Measurements from ENCODE around the gene MARVELD1.

MARVELD1 gene

GRCh38 chr10:97755718-97756117 lies 42.2 kb downstream of the MARVELD1 start:
- DNase-seq (ENCODE audit: low spot score): no peak

GRCh38 chr10:97757471-97757870 lies 43.9 kb downstream of the MARVELD1 start:
- DNase-seq (ENCODE audit: low spot score): no peak

DNA sequence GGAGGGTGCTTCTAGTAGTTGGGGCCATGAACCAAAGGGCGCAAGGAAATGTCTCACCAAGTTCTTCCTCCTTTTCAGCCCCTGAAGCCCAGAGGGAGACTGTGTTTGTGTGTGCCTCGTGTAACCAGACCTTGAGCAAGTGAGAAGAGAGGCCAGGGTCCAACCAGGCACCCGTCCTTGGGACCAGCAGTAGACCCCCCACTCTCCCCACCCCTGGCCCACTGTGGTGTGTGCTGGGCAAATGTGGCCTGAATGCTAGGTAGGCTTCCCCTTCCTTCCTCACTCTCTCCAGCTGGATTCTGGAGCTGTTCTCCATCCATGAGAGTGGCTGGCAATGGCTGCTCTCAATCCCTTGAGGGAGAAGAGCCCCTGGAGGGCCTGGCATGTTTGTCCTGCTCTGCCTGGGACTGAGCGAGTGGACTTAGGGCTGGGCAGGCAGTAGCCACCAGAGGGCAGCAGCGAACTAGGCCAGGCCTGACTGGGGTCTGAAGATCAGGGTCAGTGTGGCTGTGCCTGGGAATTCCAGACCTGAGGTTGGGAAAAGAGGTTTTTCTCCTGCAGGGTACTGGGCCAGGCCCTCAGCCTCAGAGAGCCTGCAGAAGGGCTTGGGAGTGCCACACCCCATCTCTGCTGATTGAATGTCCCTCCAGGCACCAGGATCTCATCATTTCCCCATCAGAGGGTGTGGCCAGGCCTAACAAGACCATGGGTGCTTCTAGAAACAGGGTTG lies 45.8 kb downstream of the MARVELD1 start:
- DNase-seq (ENCODE audit: low spot score): peak; percentile 68

DNA sequence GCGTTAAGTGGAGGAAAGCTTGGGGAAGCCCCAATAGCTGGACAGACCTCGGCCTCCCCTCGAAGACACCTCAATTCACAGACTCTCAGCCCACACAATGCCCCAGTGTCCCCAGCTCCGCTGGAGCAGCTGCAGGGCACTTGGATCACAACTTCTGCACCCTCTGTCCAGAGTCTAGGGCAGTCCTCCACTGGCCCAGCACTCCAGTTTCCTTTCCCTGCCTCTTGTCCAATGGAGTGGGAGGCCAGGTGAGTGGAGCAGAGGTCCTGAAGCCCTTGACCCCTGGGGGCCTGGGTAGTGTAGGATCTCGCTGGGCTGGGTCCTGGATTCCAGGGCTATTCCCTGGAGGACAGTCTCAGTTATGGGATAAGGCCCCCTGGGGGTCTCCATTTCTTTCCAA lies 46.4 kb downstream of the MARVELD1 start:
- DNase-seq (ENCODE audit: low spot score): peak; percentile 13

DNA sequence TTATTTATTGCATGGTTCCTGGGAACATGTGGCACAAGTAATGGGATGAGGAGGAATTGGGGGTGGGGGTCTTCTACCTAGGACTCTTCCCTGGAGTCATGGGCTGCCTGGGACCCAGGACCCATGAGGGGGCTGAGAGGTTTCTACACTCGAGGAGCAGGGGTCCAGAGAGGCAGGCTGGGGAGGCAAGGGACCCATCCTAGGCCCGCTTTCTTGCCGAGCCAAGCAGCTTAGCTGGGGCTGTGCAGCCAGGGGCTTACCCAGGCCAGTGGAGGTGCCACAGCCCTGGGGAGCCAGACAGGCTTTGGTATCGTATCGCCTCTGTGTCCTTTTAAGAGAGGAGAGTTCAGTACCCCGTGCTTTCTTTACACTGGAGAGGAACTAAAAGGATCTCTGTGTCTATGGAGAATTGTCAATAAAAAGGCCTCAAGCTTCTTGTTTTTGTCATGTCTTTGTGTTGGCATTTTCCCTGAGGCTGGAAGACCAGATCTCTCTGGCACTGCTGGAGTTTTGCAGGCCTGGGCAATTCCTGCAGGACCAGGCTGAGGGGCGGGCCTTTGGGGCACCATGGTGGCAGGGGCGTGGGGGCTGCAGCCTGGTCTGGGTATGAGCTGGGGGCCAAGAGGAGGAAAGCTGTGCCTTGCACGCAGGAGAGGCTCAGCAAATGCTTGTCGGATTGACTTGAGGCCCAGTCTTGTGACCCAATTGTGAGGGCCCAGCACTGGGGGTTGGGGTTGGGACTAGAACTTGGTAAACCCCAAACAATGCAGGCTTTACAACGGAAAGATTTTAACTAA lies 47.1 kb downstream of the MARVELD1 start:
- DNase-seq (ENCODE audit: low spot score): no peak

GRCh38 chr10:97761331-97761865 lies 47.9 kb downstream of the MARVELD1 start:
- no peak for DNase-seq (ENCODE audit: low spot score)

GRCh38 chr10:97762056-97762455 lies 48.5 kb downstream of the MARVELD1 start:
- no peak for DNase-seq (ENCODE audit: low spot score)

DNA sequence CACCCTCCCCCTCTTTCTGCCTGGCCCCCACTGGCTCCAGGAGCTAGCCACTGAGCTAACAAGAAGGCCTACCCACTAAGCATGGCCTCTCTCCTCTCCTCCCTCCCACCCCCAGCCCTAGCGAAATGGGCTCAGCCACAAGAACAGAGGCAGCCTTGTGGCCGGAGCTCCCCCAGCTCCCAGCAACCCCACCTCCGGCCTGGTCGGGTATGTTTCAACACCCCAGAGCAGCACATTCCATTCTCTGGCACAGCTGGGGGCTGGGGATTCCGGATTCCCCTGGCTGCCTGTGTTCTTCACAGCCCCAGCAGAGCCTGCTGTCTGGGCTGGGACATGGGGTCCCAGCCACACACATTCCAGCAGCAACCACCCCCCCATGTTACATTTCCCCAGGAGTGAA lies 49.3 kb downstream of the MARVELD1 start:
- no peak for DNase-seq (ENCODE audit: low spot score)

GRCh38 chr10:97763411-97763810 lies 49.9 kb downstream of the MARVELD1 start:
- DNase-seq (ENCODE audit: low spot score): no peak

GRCh38 chr10:97763947-97764346 lies 50.4 kb downstream of the MARVELD1 start:
- no peak for DNase-seq (ENCODE audit: low spot score)

- DNase-seq (ENCODE audit: low spot score): no peak
Measured at GRCh38 chr10:97764519-97764931, 51.0 kb downstream of the MARVELD1 start.

GRCh38 chr10:97765201-97765600 lies 51.7 kb downstream of the MARVELD1 start:
- no peak for DNase-seq (ENCODE audit: low spot score)

DNA sequence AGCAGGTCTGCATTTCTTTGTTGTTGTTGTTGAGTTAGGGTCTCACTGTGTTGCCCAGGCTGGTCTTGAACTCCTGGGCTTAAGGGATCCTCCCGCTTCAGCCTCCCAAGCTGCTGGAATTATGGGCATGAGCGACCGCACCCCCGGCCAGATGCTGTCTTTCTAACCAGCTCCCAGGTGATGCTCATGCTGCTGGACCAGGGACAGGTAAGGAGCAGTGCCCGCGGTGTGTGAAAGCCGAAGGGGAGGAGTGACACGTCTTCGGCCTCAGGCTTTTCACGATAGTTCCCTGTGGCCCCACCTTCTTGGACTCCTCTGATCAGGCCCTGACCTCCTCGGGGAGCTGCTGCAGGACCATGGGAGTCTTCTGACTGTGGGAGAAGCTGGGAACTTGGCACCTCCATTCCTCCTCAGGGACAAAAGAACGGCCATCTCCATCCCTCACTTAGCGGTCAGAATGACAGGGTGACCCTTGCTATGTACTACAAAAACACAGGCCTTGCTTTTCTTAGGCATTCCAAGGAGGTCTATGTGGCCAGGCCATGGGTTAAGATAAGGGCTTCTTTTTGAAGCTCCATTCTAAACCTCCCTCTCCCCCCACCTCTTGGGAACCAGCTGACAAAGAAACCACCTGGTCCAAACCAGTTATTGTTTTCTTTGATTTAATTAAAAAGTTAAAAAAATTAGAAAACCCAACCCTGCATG lies 52.7 kb downstream of the MARVELD1 start:
- DNase-seq (ENCODE audit: low spot score): no peak

GRCh38 chr10:97766996-97767924 lies 53.7 kb downstream of the MARVELD1 start:
- DNase-seq (ENCODE audit: low spot score): no peak
